ENCODE results near the gene ADGRG6.
A peak's percentile ranks its signal among the peaks of the same experiment; 100 is the strongest.

Gene ADGRG6

DNA sequence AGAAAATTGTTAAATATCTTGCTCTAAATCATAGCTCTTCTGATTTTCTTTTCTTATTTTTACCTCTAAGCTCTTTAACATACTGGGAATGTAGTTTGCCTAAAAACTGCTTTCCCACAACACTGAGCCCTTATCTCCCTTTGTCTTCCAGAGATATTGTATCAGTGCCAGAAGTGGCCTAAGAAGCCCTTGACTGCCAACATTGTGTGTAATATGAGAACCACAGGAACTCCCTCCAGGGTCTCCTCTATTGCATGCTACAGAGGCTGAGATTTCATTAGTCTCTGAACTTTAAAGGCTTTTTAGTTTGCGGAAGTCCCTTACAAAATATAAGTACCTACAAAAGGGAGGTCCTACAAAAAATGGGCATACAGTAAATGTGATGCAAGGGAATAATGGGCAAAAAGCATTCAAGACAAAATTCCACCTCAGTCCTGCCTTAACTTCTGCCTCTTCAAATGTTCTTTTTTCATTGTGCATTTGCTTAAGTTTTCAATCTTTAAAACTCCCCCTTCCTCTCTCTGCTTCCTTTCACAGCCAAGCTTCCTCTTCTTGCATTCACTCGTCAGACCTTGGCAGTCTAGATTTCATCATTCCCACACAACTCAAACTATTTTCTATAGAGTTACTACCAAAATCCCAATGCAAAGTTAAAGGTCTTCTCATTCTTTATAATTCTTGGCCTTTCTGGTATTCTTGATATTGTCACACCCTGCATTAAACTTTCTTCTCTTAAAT is 76.5 kb downstream of the ADGRG6 start:
- no peak for FAIRE-seq

- FAIRE-seq, result no peak
These were observed 78.8 kb downstream of the ADGRG6 start for GRCh38 chr6:142380626-142381025.

DNA sequence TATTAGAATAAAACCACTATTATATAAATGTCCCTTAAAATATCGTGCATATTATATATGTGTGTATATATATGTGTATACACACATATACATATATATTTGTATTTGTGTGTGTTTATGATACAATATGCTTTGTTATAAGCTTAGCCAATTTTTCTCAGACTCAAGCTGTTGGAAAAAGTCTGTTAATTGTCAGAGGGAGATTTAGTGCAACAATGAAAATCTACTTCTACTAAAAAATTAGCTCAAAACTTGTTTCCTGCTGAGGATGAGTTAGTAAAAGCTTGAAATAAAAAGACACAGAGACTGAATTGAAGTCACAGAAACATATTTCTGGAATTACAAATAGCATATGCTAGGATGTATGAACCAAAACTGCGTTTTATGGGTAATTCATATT is 79.4 kb downstream of the ADGRG6 start:
- no peak for FAIRE-seq

- FAIRE-seq, result no peak
These were observed 80.1 kb downstream of the ADGRG6 start for GRCh38 chr6:142381845-142382378.

GRCh38 chr6:142384519-142385254 is 82.9 kb downstream of the ADGRG6 start:
- no peak for FAIRE-seq

DNA sequence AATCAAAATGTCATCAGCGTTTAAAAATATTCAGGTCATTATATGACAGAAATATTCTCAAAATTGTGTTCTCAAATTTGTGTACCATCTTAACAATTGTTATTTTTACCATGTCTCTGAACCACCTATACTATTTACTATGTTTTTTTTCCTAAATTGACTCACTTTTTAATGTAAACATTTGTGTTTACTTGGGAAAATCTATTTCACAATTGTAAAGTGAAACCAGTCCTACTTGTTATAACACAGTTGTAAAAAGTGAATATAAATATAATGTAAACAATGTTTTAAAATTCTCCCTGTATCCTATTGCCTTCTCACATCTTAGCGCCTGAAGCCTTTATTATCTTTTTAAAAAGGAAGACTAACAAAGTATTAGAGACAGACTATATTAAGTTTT is 83.5 kb downstream of the ADGRG6 start:
- FAIRE-seq, result no peak

GRCh38 chr6:142386657-142387056 is 84.8 kb downstream of the ADGRG6 start:
- no peak for FAIRE-seq

DNA sequence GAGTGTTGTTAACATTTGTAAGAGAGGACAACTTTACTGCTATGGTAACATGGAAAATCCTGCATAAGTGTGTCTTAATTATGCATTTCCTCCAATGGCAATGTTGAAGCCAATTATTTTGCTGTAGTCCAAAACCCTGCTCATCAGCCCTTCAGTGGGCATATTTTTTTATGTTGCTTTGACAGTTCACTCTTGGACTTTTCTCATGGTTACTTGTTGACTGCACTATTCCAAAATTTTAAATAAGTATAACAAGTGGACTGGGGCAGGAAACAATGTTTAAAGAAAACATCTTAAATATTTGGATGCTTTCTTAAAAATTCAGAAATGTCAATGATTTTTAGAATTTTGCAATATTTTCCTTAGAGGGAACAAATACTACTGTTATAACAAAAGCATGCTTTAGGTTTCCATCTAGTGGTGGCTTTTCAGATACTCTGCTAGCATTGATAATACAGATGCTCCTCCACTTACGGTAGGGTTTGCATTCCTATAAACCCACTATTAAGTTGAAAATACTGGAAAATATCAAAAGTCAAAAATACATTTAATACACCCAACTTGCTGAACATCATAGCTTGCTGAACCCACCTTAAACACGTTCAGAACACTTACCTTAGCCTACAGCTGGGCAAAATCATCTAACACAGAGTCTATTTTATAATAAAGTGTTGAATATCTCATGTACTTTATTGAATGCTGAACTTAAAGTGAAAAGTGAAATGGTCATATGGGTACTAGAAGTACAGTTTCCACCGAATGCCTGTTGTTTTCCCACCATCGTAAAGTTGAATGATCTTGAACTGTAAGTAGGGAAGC is 86.4 kb downstream of the ADGRG6 start:
- peak; percentile 61 for FAIRE-seq

GRCh38 chr6:142395266-142395665 is 93.5 kb downstream of the ADGRG6 start:
- FAIRE-seq, result no peak

- FAIRE-seq, result no peak
These were observed 94.0 kb downstream of the ADGRG6 start for GRCh38 chr6:142395768-142396231.

DNA sequence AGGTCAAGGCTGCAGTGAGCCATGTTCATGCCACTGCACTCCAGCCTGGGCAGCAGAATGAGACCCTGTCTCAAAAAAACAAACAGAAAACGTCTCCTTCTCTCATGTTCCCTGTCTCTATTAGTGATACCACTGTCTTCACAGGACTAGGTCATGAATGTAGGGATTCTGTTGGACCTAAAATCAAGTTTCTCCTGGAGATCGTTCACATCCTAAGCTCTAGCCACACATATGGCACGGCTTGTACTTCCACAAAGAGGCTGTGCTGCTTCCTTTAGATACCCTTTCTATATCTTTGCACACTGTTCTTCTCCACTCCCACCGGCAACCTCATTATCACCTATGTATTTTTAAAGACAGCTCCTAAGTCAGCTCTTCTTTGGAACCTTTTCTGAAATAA is 96.5 kb downstream of the ADGRG6 start:
- no peak for FAIRE-seq

GRCh38 chr6:142399739-142400138 is 97.9 kb downstream of the ADGRG6 start:
- no peak for FAIRE-seq

- FAIRE-seq, result no peak
These were observed 98.7 kb downstream of the ADGRG6 start for GRCh38 chr6:142400495-142400894.

- no peak for FAIRE-seq
These were observed 100.0 kb downstream of the ADGRG6 start for GRCh38 chr6:142401838-142402237.

DNA sequence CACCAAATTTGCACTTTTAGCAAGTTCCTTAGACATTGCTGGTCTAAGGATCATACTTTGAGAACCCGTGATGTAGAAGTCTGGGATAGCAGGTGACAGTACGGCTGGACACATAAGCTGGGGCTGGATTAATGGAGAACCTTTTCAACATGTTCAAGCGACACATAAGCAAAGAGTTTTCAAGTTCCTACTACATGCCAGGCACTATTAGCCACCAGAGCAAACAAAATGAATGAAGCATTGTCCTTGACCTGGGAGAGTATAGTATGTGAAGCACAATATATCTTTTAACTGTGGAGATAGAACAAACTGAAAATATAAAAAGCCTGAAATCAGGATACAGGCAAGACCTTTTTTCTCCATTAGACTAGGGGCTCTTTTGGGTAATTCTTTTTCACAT is 102.9 kb downstream of the ADGRG6 start:
- no peak for FAIRE-seq

GRCh38 chr6:142406131-142406530 is 104.3 kb downstream of the ADGRG6 start:
- FAIRE-seq, result no peak

- no peak for FAIRE-seq
These were observed 106.0 kb downstream of the ADGRG6 start for GRCh38 chr6:142407685-142408273.

GRCh38 chr6:142408409-142408808 is 106.6 kb downstream of the ADGRG6 start:
- no peak for FAIRE-seq

GRCh38 chr6:142409794-142410193 is 108.0 kb downstream of the ADGRG6 start:
- no peak for FAIRE-seq

DNA sequence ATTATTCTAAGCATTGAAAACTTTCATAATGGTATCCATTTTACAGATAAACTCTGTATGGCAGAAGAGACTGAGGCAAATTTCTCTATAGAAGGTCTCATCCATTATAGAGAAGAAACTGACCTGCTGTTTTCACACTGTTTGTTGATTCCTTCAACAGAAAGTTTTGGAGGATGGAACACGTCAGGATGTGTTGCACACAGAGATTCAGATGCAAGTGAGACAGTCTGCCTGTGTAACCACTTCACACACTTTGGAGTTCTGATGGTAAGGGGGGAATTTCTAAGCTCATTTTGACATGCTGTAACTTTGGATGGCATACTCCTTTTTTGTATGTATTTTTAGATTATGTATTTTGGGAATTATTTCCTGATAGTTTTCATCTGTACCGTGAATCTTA is 109.3 kb downstream of the ADGRG6 start:
- no peak for FAIRE-seq

DNA sequence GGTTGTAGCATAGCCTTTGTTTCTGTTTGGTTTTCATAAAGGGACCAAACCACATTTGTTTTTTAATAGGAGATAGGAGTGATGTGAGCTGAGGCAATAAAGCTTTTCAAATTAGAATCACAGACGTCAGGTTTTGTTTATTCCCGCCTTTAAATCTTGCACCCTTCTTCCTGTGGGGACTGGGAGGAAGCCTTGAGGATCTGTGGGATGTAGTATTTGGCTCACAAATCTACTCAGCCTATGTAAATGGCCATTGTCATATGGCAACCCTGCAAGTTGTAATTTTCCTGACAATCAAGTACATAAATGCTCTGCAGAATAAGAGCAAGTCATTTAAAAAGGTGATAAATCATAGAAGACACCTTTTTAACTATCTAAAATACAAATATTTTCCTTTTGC is 110.4 kb downstream of the ADGRG6 start:
- no peak for FAIRE-seq

GRCh38 chr6:142412658-142413057 is 110.9 kb downstream of the ADGRG6 start:
- no peak for FAIRE-seq

GRCh38 chr6:142413111-142413510 is 111.3 kb downstream of the ADGRG6 start:
- no peak for FAIRE-seq
